NCI-H82 treated with DMSO at 0.1 percent for 48 hours (cell line): ENCODE data around the gene CIITA.
"Not testable (repeated sequence)": the region's sequence is repeated elsewhere in the genome, so short reads cannot be mapped to it uniquely, and the experiment has no call there.

Experiments used
- DNase-seq: peaks from one replicate; lab custom pipeline; 2025; ENCODE audit not compliant: unreplicated experiment; lab: John Stamatoyannopoulos, UW

CIITA gene

DNA sequence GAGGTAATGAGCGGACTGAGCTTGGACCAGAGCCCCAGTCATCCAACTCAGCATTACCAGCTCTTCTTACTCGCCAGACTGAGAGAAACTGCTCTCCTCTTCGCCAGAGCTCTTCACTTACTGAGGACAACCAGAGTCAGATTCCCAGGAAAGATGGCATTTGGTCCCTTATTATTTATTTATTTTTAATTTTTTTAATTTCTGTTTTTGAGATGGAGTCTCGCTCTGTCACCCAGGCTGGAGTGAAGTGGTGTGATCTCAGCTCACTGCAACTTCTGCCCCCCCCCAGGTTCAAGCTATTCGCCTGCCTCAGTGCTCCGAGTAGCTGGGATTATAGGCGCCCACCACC, 42.0 kb downstream of the CIITA start:
- no peak for DNase-seq

DNA sequence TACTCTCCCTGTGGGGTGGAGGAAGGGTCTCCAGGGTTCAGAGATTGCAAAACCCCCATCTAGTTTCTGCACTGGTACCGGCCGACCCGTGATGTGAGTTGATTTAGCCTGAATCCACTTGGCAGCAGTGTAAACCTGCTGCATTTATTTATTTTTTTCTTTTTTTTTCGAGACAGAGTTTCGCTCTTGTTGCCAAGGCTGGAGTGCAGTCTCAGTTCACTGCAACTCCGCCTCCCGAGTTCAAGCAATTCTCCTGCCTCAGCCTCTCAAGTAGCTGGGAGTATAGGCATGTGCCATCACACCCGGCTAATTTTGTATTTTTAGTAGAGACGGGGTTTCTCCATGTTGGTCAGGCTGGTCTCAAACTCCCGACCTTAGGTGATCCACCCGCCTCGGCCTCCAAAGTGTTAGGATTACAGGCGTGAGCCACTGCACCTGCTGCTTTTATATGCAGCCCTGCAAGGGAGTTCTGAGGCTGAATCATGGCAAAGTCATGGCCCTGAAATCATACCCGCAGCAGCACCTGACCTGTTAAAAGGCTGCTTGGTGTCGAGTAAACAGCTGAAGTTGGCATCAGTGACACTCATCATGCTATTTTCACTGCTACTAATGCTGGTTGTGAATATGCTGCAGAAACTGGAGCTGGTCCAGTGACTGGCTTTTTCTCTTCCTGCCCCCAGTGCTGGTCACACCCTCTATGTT, 43.9 kb downstream of the CIITA start:
- no peak for DNase-seq

DNA sequence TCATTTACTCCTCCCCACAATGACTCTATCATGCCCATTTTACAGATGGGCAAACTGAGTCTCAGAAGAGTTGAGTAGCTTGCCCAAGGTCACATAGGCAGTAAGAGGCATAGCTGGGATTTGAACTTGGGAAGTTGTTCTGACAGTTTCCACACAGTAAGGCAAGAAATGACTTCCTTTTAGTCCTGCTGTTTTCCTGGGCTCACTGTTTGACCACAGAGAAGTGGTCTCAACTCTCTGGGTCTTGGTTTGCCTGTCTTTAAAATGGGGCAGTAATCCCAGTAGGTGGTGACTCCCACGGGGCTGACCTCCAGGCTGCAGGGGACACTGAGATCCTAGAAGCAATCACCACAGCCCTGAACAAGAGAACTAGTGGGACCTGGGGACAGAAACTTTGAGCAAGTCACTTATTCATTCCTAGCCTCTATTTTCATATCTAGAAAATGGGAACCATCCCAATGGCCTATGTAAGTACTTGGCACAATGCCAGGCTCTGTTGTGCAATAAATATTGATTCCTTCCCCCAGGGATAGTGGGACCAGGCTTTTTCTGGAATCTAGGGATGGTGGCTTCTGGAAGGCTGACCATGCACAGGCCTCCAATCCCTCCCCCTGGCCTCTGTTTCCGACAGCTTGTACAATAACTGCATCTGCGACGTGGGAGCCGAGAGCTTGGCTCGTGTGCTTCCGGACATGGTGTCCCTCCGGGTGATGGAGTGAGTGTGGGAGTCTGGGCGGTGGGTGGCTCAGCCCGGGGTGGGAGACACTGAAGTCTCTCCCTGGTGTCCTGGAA, 44.7 kb downstream of the CIITA start:
- no peak for DNase-seq

DNA sequence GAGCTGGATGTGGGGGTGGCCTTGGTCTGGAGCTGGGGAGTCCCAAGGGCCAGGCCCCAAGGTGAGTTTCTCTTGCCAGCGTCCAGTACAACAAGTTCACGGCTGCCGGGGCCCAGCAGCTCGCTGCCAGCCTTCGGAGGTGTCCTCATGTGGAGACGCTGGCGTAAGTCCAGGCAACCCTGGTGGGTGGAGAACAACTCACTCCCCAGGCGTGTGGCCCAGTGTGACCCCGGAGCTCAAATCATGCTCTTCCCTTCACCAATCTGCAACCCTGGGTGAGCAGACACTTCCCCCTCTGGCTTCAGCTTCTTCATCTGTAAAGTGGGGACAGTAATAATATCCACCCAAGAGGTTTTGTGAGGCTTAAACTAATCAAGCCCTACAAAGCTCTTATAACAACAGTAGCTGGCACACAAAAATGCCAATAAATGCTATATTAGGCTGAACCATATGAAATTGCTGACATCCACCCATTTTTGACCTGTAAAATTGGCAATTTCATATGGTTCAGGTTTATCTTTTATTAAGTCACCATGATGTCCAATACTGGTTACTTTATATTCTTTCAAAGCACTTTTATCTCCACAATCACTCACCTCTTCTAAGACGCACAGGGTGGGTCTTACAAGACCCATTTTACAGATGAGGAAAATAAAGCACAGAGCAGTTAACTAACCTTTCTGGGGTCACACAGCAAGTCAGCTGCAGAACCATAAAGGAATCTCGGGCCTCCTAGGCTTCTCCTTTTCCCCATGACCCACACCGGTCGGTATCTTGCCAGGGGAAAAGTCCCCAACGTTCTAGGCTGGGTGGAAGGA, 45.5 kb downstream of the CIITA start:
- DNase-seq = no peak

DNA sequence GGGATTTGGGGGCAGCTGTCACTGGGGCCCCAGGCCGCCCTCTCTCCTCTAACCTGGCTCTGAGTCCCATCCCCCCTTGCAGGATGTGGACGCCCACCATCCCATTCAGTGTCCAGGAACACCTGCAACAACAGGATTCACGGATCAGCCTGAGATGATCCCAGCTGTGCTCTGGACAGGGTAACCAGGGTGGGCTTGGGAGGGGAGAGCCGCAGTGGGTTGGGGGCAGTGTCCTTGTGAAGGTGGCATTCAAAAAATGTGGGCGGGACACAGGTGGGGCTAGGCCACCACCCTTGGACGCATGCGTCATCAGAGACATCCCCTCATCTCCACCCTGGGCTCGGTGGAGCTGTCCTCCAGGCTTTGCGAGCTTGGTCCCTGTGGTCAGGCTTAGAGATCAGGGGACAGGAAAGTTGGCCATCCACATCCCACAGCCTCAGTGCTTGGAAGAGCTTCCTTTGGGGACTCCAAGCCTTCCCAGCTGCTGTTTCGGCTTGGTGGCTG, 46.2 kb downstream of the CIITA start:
- DNase-seq = no peak

DNA sequence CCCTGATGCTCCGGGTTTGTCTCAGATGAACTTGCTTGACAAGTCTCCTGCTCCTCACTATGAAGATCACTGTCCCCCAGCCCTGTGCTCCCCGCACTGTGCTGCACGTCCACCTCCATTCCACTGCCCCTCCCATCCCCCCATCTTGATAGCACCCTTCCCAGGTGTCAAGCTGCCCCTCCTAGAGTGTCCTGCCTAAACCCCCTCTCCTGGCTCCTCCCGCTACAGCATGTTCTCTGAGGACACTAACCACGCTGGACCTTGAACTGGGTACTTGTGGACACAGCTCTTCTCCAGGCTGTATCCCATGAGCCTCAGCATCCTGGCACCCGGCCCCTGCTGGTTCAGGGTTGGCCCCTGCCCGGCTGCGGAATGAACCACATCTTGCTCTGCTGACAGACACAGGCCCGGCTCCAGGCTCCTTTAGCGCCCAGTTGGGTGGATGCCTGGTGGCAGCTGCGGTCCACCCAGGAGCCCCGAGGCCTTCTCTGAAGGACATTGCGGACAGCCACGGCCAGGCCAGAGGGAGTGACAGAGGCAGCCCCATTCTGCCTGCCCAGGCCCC, 46.7 kb downstream of the CIITA start:
- DNase-seq = no peak

DNA sequence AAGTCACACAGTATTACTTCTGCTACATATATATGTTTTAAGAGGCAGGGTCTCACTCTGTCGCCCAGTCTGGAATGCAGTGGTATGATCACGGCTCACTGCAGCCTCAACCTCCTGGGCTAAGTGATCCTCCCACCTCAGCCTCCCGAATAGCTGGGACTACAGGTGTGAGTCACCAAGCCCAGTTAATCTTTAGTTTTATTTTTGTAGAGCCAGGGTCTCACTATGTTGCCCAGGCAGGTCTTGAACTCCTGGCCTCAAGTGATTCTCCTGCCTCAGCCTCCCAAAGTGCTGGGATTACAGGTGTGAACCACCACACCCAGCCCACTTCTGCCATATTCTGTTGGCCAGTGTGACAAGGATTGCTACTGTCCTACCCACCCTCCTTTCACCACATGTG, 48.3 kb downstream of the CIITA start:
- DNase-seq = not testable (repeated sequence)

DNA sequence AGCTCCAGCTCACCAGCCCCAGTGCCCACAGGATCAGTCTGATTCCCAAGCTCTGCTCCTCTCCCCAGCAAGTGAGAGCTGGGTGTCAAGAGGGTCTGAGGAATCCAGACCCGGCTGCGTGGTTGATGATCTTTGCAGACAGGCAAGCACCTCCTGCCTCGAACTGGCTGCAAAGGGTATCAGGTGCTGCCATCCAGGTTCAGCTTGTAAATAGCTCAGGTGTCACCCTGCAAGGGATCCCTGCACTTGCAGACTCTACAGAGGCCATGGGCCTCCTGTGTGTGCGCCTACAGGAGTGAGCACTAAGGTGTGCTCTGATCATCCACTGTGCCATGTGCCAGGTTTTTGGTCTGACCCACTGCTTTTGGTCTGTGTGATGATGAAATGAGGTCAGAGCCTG, 49.1 kb downstream of the CIITA start:
- DNase-seq = no peak

DNA sequence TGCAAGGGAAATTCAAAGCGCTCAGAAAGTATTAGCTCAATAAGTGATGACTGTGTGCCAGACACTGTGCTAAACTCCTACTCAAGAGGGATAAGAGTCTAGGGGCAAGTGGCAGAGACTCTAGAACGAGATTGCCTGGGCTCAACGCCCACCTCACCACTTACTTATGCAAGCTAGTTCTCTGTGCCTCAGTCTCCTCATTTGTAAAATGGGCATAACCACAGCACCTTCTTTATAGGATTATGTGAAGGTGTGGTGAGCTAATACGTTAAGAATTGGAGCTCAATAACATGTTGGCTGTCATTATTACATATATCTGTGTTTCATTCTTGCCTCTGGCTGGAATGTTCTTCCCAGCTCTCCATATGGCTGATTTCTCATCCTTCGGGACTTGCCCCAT, 49.9 kb downstream of the CIITA start:
- no peak for DNase-seq

DNA sequence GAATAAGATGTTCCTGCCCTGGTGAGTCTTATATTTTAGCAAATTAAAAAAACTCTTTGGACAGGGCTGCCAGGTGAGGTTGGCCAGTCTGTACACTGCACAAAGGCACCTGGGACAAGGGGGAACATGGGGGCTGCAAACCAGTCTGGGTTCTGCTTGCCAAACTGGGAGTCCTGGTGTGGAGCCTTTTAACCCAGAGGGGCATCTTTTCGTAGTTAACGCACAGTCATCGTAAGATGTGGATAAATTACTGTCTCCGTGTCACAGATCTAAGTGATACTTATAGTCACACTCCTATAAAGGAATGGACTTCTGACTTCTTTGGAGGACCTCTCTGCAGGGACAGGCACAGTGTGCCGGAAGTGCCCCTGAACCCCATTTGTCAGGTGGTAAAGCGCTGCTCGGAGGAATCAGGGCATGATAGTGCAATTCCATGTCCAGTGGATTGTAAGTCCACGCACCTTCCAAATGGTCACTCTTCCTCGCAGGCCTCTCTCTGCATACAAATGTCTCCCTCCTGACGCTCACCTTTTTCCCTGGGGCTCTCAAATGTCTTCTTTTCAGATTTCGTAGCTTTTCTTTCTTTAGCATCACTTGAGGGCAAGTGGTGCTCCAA, 50.6 kb downstream of the CIITA start:
- DNase-seq = no peak

DNA sequence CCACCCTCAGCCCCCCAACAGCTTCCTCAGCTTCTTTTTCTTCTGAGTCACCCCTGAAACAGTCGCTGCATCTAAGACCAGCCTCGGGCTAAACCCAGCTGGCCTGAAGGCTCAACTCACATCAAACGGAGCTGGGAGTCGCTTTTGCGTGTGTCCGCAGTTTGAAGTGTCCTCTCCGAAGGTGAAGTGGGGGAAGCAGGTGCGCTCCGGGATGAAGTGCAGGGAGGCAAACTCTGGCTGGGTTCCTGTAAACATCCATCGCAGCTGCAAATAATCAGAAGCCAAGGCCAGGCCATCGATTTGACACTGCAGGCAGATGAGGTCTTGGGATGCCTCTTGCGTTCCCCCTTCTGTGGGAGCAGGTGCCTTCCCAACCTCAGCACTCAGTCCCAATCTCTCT, 52.1 kb downstream of the CIITA start:
- DNase-seq = not testable (repeated sequence)

DNA sequence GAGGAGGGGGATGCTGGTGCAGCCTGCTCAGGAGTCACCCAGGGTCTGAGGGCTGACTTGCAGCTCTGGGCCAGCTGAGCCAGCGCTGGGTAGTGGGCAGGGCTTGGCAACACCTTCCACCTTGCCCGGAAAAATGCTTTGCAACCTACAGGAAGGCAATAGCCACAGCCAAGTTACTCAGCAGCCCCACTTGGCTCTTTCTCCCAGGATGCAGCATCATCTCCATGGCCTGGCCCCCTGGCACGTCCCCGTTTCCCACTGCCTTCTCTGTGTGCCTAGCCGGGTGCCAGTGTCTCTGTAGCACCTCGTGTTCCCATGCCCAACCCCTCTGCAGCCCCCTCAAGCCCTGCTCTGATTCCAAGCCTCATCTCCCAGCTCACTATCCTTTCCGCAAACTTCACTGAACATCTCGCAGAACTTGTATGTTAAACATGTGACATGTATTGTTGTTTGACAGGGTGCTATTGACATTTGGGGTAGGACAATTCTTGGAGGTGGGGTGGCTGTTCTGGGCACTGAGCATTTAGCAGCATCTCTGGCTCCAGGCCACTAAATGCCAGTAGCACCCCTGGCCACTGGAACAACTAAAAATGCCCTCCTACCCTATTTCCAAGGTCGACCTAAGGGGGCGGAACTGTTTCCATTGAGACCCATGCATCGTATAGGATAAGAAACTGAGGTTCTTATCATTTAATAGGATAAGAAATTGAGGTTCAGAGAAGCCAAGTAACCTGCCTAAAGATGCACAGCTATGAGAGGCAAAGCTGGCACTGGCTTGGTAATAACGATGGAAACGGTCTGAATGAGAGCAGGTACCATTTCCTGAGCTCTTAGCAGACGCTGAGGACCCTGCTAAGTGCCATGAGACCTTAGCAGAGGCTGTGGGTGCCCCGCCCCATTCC, 53.1 kb downstream of the CIITA start:
- DNase-seq = no peak

DNA sequence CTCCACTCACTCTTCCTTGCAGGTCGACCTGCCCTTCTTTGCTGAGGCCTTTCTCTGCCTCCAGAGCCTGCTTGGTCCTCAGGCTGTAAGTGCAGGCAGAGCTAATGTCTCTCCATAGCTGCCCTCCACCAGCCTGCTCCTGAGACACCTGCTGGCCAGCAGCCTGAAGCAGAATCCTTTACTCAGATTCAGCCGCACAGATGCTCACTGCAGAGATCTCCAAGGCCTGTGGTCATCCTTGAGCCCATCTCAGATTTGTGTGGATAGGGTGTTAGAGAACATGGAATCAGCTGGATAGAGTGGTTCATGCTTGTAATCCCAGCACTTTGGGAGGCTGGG, 53.7 kb downstream of the CIITA start:
- no peak for DNase-seq

DNA sequence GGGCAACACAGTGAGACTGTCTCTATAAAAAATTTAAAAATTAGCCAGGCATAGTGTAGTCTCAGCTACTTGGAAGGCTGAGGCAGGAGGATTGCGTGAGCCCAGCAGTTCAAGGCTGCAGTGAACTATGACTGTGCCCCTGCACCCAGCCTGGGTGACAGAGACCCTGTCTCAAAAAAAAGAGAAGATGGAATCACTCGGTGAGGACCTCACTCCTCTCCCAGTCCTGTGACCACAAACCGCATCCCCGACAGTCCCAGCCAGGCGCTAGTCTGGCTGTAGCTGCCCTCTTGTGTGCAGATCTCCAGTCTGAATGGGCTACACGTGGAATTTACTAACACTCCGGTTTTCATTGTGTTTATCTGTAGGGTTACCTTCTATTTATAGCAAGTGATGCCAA, 54.1 kb downstream of the CIITA start:
- DNase-seq = no peak

DNA sequence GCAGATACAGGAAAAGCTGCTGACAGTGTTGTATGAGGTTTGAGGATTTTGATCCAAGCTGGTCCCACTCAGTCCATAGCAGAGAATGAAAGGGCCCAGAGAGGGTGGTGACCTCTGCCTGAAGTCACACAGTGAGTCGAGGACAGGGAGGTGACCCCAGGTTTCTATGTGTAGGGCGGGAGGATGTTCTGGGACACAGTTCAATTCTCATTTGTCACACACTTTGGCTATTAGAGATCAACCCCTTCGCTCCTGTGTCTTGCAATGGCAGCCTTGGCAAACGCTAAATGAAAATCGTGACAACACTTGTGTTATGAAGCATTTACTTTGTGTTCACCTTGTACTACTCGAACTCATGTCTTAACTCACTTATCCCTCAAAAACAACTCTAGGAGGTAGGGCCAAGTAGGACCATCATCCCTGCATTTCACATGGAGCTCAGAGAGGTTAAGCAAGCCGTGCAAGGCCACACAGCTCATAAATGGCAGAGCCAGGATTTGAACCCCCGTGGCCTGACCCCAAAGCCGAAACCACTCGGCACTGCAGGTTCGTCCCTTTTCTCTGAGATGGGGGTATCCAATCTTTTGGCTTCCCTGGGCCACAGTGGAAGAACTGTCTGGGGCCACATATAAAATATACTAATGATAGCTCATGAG, 55.1 kb downstream of the CIITA start:
- no peak for DNase-seq

DNA sequence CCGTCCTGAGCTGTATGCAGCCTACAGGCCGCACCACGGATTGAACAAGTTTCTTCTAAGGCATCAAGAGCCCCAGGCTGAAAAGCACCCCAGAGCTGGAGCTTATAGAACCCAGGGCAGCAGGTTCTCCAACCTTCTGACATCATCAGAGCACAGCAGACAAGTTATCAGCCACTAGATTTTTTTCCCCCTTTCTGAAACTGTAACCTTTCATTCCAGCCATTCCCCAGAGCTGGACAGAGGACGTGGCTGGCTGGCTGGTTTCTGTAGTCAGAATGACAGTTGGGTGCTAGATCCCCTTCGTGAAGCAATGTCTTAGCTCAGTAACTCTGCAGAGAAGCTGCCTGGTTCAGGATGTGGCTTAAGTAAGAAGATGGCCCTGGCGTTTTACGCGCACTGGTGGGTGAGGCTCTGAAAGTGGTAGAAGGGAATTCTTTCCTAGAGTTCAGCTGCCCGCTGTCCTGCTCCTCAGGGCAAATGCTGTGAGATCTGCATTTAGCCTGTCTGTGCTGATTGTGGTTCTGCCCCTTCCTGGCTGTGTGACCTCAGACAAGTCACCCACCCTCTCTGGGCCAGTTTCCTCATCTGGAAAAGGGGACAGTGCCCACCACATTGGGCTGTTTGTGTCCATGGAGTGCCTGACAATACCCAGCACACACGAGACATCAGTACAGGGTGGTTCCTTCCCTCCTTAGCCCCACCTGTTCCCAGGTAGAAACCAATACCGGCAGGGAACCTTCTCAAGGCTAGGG, 56.1 kb downstream of the CIITA start:
- no peak for DNase-seq

DNA sequence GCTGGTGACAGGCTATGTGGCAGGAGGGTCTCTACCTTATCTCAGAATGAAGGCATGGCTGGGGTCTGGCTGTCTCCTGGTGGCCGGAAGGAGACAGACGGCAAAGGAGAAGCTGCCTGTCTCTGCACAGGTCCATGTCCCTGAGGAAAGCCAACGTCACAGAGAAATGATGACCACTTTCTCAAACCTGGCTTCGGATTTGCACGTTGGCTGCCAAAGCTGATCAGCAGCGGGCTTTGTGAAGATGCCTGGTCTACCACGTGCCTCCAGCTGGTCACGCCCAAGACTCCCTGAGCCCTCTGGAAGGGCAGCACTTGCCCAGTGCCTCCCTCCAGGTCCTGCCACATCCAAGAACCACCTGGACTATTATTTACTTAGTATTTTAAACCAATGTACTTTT, 56.9 kb downstream of the CIITA start:
- DNase-seq = no peak

DNA sequence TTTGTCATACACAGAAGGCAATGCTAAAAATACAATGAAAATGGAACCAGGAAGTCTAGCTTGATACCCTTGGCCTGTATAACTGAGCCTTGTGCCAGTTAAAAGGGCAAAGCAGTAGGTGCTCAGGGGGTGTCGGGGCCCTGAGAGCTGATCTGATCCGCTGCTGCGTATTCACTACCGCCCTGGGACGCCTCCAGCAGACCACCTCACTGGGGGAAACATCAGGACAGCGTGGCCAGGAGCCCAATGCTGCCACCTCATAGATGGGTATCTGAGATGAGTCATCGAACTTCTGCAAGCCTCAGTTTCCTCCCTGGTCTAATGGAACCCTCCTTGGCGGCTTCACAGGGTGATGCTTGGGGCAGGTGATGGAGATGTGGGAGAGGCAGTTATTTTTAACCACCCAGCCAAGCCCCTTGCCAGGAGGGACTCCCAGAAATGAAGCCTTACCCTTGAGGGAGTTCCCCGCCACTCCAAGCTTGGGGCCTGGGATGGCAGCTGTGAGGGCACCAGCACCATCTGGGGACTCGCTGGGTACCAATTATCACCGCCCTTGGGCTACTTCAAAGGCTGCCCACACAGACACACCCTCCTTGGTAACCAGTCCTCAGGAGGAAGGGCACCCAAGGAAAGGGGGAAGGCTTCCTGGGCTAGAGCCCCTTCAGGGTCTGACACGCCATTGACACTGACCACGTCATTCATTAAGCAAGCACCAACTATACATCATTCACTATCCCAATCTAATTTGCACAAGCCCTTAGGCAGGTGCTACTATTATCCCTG, 57.5 kb downstream of the CIITA start:
- no peak for DNase-seq
